Skin epidermis (tissue), 12 donors: Measurements from ENCODE around the gene CYP4F2.
A peak's percentile ranks its signal among the peaks of the same experiment; 100 is the strongest.
"Not testable (repeated sequence)": the region's sequence is repeated elsewhere in the genome, so short reads cannot be mapped to it uniquely, and the experiment has no call there.

Experiments
- H3K27ac ChIP-seq, 21 experiments: fragments of 200-600 bp; sonication (generic) in 11 of 21; one replicate each; pipeline ENCODE4 v1.5.0; 2020; ENCODE audit warnings: mild to moderate bottlenecking in 3 of 21, inconsistent platforms in 2 of 21, moderate library complexity in 2 of 21
- H3K4me3 ChIP-seq, 7 experiments: fragments of 200-600 bp; sonication (generic) in 2 of 7; one replicate each; pipeline ENCODE4 v1.5.0; 2020; ENCODE audit warnings: inconsistent platforms in 2 of 7, mild to moderate bottlenecking in 2 of 7, moderate library complexity in 1 of 7

CYP4F2 gene

DNA sequence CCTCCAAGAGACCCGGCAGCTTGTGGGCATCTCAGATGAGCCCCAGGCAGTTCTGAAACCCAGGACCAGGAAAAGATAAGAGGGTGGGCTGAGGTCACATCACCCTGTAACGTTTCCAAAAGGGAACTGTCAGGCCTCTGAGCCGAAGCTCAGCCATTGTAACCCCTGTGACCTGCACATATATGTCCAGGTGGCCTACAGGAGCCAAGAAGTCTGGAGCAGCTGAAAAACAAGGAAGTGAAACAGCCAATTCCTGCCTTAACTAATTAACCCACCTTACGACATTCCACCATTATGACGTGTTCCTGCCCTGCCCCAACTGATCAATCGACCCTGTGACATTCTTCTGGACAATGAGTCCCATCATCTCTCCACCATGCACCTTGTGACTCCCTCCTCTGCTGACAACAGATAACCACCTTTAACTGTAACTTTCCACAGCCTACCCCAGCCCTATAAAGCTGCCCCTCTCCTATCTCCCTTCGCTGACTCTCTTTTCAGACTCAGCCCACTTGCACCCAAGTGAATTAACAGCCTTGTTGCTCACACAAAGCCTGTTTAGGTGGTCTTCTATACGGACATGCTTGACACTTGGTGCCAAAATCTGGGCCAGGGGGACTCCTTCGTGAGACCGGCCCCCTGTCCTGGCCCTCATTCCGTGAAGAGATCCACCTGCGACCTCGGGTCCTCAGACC lies 69.1 kb downstream of the CYP4F2 start:
- not testable (repeated sequence) for H3K4me3 ChIP-seq
- H3K27ac ChIP-seq: peak overlapping the region in 3 of 21 experiments; percentile 3 to 46 (median 21)

DNA sequence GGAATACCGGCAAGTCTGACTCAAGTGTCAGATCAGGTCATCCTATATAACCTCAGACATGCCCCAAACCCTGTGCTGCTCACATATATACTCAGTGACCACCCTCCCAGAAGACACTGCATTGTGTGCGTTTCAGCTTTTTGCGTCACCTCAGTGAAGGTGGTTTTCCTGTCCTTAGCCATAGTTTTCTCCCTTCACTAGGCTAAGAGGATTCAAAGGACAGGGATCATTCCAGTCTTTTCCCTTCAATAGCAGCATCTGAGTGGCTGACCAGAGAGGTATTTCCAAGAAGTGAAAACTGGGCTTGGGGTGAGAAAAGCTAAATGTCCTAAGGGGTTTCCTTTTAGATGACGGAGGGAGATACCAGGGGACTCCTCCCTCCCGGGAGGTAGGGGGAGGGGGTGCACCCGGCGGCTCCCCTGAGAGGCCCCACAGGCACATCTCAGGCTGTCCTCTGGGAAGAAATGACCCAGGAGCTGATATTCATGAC lies 69.7 kb downstream of the CYP4F2 start:
- H3K4me3 ChIP-seq: no peak overlapping the region
- peak overlapping the region in 2 of 21 experiments; percentile 21 to 46 for H3K27ac ChIP-seq
